Activated CD8-positive, alpha-beta memory T cell treated with anti-CD3 and anti-CD28 coated beads for 36 hours (primary cell): ENCODE measurements around the gene BOD1. TPM values are rescaled to one million over a fixed set of nuclear protein-coding genes. Genes with fewer than 3 reads are reported as not detected.
"Not testable (repeated sequence)": the region's sequence is repeated elsewhere in the genome, so short reads cannot be mapped to it uniquely, and the experiment has no call there.

Source experiments
- CTCF ChIA-PET: fragments of 350-600 bp; sonication (Branson Sonifier 250); formaldehyde crosslinking; loops from one replicate; lab custom pipeline; 2021; ENCODE audit warnings: antibody characterized with exemption; lab: Charles Lee
- POLR2A ChIA-PET: fragments of 350-600 bp; sonication (Branson Sonifier 250); formaldehyde crosslinking; loops from one replicate; lab custom pipeline; 2021; ENCODE audit warnings: antibody characterized with exemption; lab: Charles Lee
- total RNA-seq, 2 experiments: library from RNA; stranded (reverse); gene quantifications; one replicate each; pipeline ENCODE4 v1.2.3, GENCODE V29; 2021

The BOD1 gene
- total RNA-seq, 2 experiments from 2014 or later = 25.4 to 26.8 TPM

GRCh38 chr5:173590436-173591055 is 25.9 kb downstream of the BOD1 start:
- POLR2A ChIA-PET = no interaction called here
- CTCF ChIA-PET = no interaction called here

- POLR2A ChIA-PET, CTCF ChIA-PET: not testable (repeated sequence)
Observed at GRCh38 chr5:173586133-173586532, 30.3 kb downstream of the BOD1 start.

GRCh38 chr5:173583346-173583745 is 33.1 kb downstream of the BOD1 start:
- POLR2A ChIA-PET = no interaction called here
- CTCF ChIA-PET = interaction anchor here (0.8 kb wide), 1 partner anchor 10 kb away, joined by 3 read pairs; no protein-coding TSS in a partner anchor

GRCh38 chr5:173582216-173583111 is 34.0 kb downstream of the BOD1 start:
- ChIA-PET POLR2A (no interaction called here), CTCF (interaction anchor here (1.1 kb wide), 1 partner anchor 9 kb away, joined by 3 read pairs; no protein-coding TSS in a partner anchor)

- POLR2A ChIA-PET = no interaction called here
- CTCF ChIA-PET = interaction anchor here (1.1 kb wide), 1 partner anchor 9 kb away, joined by 3 read pairs; no protein-coding TSS in a partner anchor
Observed at GRCh38 chr5:173581408-173582215, 34.8 kb downstream of the BOD1 start.

- ChIA-PET POLR2A (no interaction called here), CTCF (interaction anchor here (1.4 kb wide), 1 partner anchor 13 kb away, joined by 5 read pairs; no protein-coding TSS in a partner anchor)
Observed at GRCh38 chr5:173578947-173579615, 37.4 kb downstream of the BOD1 start.

- ChIA-PET POLR2A (no interaction called here), CTCF (interaction anchor here (0.7 kb wide), 1 partner anchor 433 kb away, joined by 3 read pairs; no protein-coding TSS in a partner anchor)
Observed at GRCh38 chr5:173577817-173578216, 38.6 kb downstream of the BOD1 start.

GRCh38 chr5:173577166-173577565 is 39.3 kb downstream of the BOD1 start:
- CTCF ChIA-PET = interaction anchor here (0.7 kb wide), 1 partner anchor 432 kb away, joined by 3 read pairs; no protein-coding TSS in a partner anchor
- POLR2A ChIA-PET = no interaction called here

- CTCF ChIA-PET = interaction anchor here (0.5 kb wide), 1 partner anchor 1482 kb away, joined by 4 read pairs; no protein-coding TSS in a partner anchor
Observed at GRCh38 chr5:173575985-173576384, 40.5 kb downstream of the BOD1 start.

GRCh38 chr5:173574983-173575382 is 41.5 kb downstream of the BOD1 start:
- ChIA-PET CTCF (no interaction called here), POLR2A (no interaction called here)

More at GRCh38 chr5:173575985-173576384, 40.5 kb downstream of the BOD1 start:
- POLR2A ChIA-PET = no interaction called here

- POLR2A ChIA-PET = no interaction called here
- CTCF ChIA-PET = interaction anchor here (1.0 to 2.0 kb wide), 8 partner anchors 9 to 595 kb away, joined by 3 to 6 read pairs (median 3); no protein-coding TSS in a partner anchor
Observed at GRCh38 chr5:173573126-173573960, 43.1 kb downstream of the BOD1 start.

GRCh38 chr5:173572431-173573125 is 43.9 kb downstream of the BOD1 start:
- ChIA-PET POLR2A (no interaction called here), CTCF (interaction anchor here (1.0 to 2.0 kb wide), 8 partner anchors 10 to 594 kb away, joined by 3 to 6 read pairs (median 3); no protein-coding TSS in a partner anchor)

GRCh38 chr5:173570321-173571090 is 45.9 kb downstream of the BOD1 start:
- ChIA-PET CTCF (interaction anchor here (0.6 kb wide), 1 partner anchor 10 kb away, joined by 3 read pairs; no protein-coding TSS in a partner anchor), POLR2A (no interaction called here)

GRCh38 chr5:173568703-173569102 is 47.7 kb downstream of the BOD1 start:
- ChIA-PET CTCF (no interaction called here), POLR2A (no interaction called here)

- CTCF ChIA-PET = no interaction called here
- POLR2A ChIA-PET = no interaction called here
Observed at GRCh38 chr5:173568128-173568527, 48.3 kb downstream of the BOD1 start.

- ChIA-PET CTCF (interaction anchor here (0.6 kb wide), 1 partner anchor 274 kb away, joined by 3 read pairs; no protein-coding TSS in a partner anchor), POLR2A (no interaction called here)
Observed at GRCh38 chr5:173567548-173567947, 48.9 kb downstream of the BOD1 start.
